HG02588 (cell line): ENCODE measurements around the gene SPRR2G.
"Not testable (repeated sequence)": the region's sequence is repeated elsewhere in the genome, so short reads cannot be mapped to it uniquely, and the experiment has no call there.

ENCODE experiments used
- ATAC-seq: cut with Tn5 transposase; IDR thresholded peaks from one replicate; pipeline ENCODE4 v1.9.1; 2021; ENCODE audit warnings: mild to moderate bottlenecking, moderate library complexity; ENCODE audit not compliant: unreplicated experiment

Gene SPRR2G

GRCh38 chr1:153115264-153115663 lies 35.4 kb downstream of the SPRR2G start:
- ATAC-seq, result not testable (repeated sequence)

GRCh38 chr1:153113416-153113815 lies 37.3 kb downstream of the SPRR2G start, which contains the start of gene SPRR2F:
Gene SPRR2F, minus strand, starts transcription at chr1:153113516. Its CDS starts 783 bp downstream, at chr1:153112733.
- no peak for ATAC-seq

GRCh38 chr1:153112454-153112853 lies 38.2 kb downstream of the SPRR2G start:
- ATAC-seq, result not testable (repeated sequence)

- no peak for ATAC-seq
These were observed 50.4 kb downstream of the SPRR2G start for GRCh38 chr1:153100245-153100644.
